HG02610 (cell line): ENCODE measurements around the gene MOAP1.
"Not testable (repeated sequence)": the region's sequence is repeated elsewhere in the genome, so short reads cannot be mapped to it uniquely, and the experiment has no call there.

ENCODE experiments used
- ATAC-seq: cut with Tn5 transposase; IDR thresholded peaks from one replicate; pipeline ENCODE4 v1.9.1; 2021; ENCODE audit warnings: mild to moderate bottlenecking, moderate library complexity; ENCODE audit not compliant: unreplicated experiment

The MOAP1 gene

DNA sequence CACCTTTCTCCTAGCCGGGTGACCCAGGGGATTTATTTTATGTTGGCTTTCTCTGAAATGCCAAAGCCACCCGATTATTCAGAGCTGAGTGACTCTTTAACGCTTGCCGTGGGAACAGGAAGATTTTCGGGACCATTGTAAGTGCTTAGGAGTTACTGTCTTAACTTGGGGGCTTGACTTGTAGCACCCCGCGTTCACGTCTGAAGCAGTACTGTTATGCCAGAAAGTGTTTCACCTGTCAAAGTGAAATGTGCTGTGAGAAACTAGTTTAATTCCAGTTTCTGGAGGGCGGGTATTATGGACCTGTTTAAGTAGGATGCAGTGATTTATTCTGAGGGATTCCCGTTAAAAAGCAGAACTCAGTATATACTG is 638 bp upstream of the MOAP1 start:
- no peak for ATAC-seq

DNA sequence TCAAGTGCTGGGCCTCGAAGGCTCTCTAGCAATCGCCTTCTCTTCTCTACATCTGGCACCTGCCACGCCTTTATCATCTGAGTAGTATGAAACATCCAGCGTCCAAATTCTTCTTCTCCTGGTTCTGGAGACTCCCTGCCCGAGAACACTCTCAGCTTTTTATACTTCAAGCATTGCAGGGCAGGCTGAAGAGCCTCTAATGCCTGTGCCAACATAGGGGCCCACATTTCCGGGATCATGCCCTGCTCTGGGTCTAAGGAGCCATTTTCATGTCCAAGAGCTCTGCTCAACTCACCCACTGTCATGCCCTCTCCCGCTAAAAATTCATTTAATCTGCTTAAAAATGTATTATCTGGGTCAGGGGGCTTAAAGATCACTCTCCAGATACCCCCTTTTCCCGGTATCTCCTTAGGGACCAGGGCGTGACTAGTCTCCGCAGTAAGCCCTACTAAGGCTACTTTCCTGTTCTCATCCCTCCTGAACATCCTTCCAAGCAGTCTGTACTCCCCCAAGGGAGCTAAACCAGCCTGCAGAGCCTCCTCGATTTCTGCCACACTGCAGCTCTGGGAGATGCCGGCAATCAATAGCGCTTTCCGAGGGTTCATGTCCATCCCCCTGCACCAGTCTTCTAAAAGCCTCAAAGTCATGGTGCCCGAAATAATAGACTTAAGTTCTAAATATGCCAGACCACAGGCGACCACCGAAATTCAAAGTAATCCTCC is 940 bp downstream of the MOAP1 start:
- ATAC-seq = no peak

DNA sequence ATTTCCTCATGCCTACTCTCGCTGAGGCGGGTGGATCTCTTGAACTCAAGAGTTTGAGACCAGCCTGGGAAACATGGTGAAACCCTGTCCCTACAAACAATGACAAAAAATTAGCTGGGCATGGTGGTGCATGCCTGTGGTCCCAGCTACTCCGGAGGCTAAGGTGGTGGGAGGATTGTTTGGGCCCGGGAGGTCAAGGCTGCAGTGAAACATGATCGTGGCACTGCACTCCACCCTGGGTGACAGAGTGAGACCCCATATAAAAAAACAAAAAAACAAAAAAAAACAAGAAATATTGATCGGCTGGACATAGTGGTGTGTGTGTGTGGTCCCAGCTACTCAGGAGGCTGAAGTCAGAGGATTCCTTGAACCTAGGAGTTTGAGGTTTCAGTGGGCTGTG is 9.2 kb downstream of the MOAP1 start:
- ATAC-seq = no peak

DNA sequence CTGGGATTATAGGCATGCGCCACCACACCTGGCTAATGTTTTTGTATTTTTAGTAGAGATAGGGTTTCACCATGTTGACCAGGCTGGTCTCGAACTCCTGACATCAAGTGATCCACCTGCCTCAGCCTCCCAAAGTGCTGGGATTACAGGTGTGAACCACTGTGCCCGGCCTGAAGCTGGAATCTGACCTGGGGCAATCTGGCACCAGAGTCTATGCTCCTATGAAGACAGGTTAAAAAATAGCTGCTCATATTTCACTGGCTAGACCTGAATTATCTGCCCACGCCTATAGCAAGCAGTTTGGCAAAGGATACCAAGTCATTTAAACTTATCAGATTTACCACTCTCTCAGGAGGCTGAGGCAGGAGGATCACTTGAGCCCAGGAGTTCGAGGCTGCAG is 10.0 kb downstream of the MOAP1 start:
- not testable (repeated sequence) for ATAC-seq

DNA sequence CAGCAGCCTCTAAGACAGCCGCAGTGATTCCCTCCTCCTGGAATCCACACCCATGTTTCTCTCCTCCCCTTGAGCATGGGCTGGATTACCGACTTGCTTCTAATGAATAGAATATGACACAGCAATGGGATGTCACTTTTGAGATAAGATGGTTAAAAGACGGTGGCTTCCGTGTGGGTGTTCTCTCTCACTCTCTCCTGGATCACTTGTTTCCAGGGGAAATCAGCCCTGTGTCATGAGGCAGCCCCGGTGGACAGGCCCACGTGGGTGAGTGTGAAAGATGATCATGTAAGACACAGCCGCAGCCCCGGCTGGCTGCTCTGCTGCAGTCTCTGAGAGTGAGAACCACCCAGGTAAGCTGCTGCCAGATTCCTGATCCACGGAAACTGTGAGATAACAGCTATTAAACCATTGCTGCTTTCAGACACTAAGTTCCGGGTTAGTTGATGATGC is 10.7 kb downstream of the MOAP1 start:
- ATAC-seq = no peak

DNA sequence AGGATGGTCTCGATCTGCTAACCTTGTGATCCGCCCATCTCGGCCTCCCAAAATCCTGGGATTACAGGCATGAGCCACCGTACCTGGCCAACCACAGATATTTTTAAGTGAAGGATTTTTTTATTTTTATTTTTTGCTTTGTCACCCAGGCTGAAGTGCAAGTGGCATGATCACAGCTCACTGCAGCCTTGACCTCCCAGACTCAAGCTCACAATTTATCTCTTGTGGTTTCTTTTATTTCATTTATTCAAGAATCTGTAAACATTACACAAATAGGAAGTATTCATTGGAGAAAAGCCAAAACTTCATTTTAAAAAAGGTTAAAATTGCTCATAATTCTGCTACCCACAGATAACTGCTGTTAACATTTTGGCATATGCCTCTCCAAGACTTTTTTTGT is 13.3 kb downstream of the MOAP1 start:
- no peak for ATAC-seq

DNA sequence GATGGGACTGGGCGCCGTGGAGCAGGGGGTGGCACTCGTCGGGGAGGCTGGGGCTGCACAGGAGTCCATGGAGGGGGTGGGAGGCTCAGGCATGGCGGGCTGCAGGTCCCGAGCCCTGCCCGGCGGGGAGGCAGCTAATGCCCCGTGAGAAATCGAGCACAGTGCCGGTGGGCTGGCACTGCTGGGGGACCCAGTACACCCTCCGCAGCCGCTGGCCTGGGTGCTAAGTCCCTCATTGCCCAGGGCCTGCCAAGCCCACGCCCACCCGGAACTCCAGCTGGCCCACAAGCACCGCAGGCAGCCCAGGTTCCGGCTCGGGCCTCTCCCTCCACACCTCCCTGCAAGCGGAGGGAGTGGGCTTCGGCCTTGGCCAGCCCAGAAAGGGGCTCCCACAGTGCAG is 14.6 kb downstream of the MOAP1 start:
- not testable (repeated sequence) for ATAC-seq

DNA sequence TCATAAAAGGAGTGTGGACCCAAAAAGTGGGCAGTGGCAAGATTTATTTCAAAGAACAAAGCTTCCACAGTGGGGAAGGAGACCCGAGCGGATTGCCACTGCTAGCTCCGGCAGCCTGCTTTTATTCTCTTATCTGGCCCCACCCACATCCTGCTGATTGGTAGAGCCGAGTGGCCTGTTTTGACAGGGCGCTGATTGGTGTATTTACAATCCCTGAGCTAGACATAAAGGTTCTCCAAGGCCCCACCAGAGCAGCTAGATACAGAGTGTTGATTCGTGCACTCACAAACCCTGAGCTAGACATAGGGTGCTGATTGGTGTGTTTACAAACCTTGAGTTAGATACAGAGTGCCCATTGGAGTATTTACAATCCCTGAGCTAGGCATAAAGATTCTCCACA is 15.1 kb downstream of the MOAP1 start:
- ATAC-seq = not testable (repeated sequence)

DNA sequence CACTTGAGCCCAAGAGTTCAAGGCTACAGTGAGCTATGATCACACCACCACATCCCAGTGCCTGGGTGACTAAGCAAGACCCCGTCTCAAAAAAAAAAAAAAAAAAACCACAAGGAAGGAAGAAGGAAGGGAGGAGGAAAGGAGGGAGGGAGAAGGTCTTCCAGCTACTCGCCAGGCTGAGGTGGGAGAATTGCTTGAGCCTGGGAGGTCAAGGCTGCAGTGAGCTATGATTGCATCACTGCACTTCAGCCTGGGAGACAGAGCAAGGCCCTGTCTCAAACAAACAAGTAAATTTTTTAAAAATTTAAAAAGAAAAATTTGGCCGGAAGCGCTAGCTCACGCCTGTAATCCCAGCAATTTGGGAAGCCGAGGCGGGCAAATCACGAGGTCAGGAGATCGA is 16.1 kb downstream of the MOAP1 start:
- not testable (repeated sequence) for ATAC-seq

DNA sequence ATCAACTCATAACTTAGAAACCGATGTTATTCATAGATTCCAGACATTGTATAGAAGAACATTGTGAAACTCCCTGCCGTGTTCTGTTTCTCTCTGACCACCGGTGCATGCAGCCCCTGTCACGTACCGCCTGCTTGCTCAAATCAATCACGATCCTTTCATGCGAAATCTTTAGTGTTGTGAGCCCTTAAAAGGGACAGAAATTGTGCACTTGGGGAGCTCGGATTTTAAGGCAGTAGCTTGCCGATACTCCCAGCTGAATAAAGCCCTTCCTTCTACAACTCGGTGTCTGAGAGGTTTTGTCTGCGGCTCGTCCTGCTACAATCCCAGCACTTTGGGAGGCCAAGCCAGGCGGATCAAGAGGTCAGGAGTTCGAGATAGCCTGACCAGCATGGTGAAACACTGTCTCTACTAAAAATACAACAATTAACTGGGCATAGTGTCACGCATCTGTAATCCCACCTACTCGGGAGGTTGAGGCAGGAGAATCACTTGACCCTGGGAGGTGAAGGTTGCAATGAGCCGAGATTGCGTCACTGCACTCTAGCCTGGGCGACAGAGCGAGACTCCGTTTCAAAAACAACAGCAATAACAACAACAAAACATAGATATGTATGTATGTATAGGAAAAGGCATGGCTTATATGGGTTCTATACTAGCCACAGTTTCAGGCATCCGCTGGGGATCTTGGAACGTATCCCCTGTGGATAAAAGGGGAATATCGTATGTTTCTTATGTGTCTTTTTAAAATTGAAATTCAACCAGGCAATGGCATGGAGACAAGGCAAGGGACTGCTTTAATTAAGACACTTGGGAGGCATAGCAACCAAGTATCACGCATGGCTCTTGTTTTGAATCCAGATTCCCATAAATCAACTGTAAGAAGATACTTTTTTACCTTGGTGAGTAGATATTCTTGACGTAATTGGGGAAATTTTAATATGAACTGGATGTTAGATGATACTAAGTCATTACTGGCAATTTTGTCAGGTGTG is 19.1 kb downstream of the MOAP1 start:
- not testable (repeated sequence) for ATAC-seq

DNA sequence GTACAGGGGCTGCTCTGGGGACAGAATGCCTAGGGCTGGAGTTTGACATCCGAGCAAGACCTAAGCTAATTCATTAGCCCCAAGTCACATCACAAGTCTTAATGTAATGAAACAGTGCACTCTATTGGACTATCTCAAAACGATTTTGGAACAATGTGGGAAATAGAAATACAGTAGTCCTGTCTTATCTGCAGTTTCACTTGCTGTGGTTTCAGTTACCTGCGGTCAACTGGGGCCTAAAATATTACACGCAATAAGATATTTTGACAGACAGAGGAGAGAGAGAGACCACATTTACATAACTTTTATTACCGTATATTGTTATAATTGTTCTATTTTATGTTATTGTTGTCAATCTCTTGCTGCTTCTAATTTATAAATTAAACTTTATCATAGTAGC is 21.1 kb downstream of the MOAP1 start:
- ATAC-seq = no peak

DNA sequence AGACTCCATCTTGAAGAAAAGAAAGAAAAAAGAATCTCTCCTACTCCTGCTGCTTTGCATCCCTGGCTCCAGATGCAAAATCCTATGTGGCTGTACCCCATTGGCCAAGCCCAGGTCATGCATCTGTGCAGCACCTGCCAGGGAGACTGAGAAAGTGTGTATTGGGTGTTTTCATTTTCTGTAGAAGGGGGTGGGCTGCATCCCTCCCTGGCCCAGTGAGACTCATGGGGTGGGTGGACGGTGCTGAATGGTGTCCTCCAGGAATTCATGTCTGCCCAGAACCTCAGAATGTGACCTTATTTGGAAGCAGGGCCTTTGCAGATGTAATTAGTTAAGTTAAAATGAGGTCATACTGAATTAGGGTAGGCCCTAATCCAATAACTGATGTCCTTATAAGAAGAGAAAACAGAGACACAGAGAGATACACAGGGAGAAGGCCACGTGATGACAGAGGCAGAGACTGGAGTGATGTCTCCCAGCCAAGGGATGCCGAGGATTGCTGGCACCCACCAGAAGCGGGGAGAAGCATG is 23.2 kb downstream of the MOAP1 start:
- no peak for ATAC-seq

DNA sequence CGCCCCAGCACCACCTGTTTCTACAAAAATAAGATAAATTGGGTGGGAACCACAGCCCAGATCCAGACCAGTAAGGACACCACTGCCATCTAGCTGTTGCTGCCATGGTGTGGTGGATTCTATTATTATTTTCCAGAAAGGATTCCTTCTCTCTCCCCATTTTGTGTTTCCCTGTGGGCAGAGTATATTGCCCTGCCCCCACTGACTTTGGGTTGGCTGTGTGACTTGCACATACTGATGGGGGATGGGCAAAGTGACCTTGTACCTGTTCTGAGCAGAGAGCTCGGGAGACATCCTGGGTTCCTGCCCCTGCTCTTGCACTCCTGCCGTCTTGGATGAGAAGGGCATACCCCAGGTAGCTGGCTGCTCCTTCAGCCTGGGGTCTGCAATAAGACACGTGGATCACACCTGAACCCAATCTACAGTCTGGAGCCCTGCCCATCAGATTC is 24.3 kb downstream of the MOAP1 start:
- ATAC-seq = no peak

DNA sequence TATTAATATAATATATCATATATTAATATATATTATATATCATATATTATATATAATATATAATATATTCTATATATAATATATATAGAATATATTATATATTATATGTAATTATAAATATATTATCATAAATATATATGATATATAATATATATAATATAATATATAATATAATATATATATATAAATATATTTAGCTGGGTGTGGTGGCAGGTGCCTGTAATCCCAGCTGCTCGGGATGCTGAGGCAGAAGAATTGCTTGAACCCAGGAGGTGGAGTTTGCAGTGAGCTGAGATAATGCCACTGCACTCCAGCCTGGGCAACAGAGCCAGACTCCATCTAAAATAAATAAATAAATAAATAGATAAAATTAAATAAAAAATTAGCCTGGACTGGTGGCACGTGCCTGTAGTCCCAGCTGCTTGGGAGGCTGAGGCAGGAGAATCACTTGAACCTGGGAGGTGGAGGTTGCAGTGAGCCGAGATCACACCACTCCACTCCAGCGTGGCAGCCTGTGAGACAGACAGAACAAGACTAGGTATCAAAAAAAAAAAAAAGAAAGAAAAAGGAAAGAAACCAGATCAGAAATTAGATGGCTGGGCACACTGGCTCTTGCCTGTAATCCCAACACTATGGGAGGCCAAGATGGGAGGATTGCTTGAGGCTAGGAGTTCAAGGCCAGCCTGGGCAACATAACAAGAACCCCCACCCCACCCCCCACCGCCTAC is 24.9 kb downstream of the MOAP1 start:
- not testable (repeated sequence) for ATAC-seq

DNA sequence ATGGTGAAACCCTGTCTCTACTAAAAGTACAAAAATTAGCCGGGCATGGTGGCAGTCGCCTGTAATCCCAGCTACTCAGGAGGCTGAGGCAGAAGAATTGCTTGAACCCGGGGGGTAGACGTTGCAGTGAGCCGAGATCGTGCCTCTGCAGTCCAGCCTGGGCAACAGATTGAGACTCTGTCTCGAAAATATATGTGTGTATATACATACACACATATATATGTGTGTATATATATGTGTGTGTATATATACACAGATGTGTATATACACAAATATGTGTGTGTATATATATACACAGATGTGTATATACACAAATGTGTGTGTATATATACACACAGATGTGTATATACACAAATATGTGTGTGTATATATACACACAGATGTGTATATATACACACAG is 26.3 kb downstream of the MOAP1 start:
- not testable (repeated sequence) for ATAC-seq

DNA sequence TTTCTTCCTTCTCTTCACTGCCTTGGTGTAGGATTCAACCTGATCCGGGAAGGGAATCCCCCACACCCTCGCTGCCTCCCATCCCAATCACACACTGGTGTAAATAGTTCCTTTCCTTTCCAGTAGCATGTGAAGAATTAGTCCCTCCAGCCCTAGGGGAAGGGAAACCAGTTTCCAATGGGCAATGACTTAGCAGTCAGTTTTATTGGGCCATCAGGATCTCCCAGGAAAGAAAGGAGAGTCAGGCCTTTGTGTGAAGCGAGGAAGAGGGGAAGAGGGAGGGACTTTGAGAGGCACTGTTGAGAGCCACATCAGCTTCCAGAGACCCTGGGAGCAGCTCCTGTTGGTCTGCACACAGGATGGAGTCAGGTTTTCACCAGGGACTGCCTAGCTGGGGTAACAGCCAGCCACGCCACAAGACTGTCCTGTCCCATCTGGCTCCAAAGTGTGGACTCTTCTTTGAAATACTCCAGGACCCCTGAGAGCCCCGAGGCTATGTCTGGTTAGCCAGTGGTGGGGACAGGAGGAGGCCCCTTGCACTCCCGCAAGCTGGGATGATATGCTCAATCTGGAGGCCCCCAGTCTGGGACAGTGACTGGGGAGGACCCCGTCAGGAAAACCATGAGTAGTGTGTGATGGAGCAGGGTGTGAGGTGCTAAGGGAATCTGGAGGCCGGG is 27.9 kb downstream of the MOAP1 start:
- no peak for ATAC-seq

DNA sequence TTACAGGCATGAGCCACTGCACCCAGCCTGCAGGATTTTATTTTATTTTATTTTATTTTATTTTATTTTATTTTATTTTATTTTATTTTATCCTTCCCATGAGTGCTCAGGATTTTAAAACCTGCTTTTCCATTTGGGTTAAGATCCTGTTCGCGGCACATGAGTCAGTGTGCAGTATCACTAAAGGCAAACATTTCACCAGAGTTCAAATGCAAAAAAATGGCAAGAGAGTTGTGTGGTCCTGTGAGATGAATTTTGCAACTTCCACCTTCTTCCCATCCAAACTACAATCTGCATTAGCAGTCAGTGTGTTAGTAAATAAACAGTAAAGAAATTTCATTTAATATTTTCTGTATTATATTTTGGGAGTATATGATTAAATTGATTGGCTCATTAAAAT is 29.0 kb downstream of the MOAP1 start:
- ATAC-seq = no peak

DNA sequence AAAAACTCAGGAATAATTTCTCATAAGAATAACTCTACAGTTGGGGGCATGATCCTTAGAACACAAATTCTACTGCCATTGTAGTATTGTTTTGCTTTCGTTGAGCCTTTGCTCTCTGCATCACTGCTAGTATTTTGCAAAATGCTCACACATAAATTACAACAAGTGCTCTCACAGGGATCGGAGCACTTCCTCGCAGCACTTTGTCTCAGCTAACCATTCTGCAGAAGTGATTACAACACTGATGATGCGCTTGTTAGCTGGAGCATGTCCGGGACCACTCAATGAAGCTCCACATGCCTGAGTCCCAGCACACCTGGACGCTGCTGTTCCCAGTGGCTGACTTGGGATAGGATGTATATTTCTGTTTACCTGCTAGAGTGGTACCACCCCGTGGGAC is 31.6 kb downstream of the MOAP1 start:
- no peak for ATAC-seq

DNA sequence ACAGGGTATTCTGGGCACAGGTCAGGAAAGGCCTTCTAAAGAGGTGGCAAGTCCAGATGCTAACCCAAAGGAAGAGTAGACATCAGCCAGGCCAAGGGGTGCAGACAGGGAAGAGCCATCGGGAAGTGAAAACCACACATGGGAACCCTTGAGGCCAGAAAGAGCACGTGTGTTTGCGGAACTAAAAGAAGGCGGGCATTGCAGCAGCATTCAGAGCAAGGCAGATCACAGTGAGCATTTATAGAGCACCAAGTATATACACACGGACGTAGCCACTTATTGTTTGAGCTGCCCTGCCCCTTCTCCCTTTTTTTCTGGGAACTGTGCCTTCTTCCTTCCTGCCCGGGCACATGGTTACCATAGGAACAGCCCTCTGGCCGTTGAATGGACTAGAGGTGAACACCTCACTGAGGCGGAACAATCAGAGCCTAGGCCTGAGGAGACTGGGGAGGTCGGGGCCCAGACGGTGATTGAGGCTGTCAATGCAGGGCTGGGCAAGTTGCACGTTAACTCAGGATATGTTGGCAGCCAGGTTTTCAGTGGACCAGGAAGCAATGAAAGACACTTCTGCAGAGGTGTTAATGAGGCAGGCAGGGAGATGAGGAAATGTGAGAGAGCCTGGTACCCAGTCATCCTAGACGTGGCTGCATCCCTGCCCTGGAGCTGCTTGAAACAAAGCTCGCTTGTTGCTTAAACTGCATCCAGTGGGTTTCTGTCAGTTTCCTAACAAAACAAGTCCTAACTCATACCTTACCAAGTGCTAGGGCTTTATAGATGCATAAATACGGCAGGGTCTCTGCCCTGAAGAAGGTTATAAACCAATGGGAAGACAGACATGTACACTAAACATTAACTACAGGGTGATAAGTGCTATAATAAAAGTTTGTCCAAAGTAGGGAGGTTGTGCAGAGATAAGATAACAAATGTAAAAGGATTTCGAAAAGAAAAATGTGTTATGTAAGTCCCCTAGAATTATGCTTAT is 34.2 kb downstream of the MOAP1 start:
- no peak for ATAC-seq
